ENCODE results near the gene TAF15. TPM values are rescaled to one million over a fixed set of nuclear protein-coding genes. Genes with fewer than 3 reads are reported as not detected.

The TAF15 gene
- polyA plus RNA-seq, 1 donor from 2014 or later = 45.8 TPM

DNA sequence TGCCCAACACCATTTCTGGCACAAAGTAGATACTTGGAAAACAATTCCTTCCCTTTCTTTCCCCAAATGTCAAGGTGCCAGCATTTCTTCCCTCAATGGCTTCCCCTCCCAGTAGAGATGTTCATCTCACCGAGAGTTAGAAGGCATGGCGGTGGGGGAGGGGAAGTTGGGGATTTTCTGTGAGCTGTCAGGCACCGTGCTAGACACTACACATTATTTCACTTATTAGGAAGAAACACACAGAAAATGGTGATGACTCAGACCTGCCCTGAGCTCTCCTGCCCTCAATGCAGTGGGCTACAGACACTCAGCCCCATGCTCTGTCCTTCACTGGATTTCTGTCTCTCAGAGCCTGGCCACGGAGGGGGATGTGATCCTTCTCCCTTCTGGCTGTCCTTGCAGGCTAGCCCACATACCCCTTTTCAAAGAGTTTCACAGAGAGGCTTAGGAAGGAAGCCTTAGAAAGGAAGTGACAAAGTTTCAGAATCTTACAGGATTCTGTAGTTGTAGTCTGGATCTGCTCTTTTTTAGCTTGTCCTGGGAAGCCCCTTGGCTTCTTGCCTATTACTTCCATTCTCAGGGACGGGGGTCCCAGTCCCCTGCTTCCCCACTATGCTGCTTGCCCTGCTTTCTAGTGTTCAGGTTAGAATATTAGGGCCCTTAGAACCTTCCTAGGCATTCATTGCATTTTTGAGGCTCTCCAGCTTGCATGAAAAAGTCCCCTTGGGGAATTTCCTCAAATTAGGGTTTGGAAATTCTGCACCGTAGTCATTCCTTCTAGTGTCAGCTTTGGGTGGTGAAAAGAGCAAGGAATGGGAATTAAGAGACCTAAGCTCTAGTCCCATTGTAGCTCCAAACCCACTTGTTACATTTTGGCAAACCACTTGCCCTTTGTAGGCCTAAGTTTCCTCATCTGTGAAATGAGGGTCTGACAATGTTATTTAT lies 83.1 kb downstream of the TAF15 start:
- no peak overlapping the region for H3K27ac ChIP-seq (ENCODE audit: low read length)
- no peaks in the 10 kb centered on the region for H3K36me3 ChIP-seq (ENCODE audit: insufficient read depth, low read length)
- no peak overlapping the region for H3K4me2 ChIP-seq (ENCODE audit: low read length)
- H3K9ac ChIP-seq (ENCODE audit: low read length) = no peak overlapping the region
- no peaks in the 10 kb centered on the region for H3K9me2 ChIP-seq (ENCODE audit: insufficient read depth, low read length)
- H3K27me3 ChIP-seq (ENCODE audit: insufficient read depth, low read depth, low read length) = no peaks in the 10 kb centered on the region
- no peak overlapping the region for H2AFZ ChIP-seq (ENCODE audit: low read depth, low read length)
- no peaks in the 10 kb centered on the region for H3F3A ChIP-seq (ENCODE audit: insufficient read depth, low read length, poor library complexity, severe bottlenecking)
- no peaks in the 10 kb centered on the region for H3K9me3 ChIP-seq (ENCODE audit: low read length)
- H3K4me3 ChIP-seq (ENCODE audit: low read length) = no peak overlapping the region
- H3K79me2 ChIP-seq (replicated peaks; ENCODE audit: insufficient read depth, low read length) = no peaks in the 10 kb centered on the region
- no peaks in the 10 kb centered on the region for H4K20me1 ChIP-seq (ENCODE audit: insufficient read depth)
- TF ChIP-seq TAF1 (IDR thresholded peaks at IDR 0.05; ENCODE audit: low read depth) = no peak
- no peak for TF ChIP-seq EP300 (conservative IDR thresholded peaks at IDR 0.05; ENCODE audit: poor library complexity, severe bottlenecking)
- TF ChIP-seq, protein P1, sequence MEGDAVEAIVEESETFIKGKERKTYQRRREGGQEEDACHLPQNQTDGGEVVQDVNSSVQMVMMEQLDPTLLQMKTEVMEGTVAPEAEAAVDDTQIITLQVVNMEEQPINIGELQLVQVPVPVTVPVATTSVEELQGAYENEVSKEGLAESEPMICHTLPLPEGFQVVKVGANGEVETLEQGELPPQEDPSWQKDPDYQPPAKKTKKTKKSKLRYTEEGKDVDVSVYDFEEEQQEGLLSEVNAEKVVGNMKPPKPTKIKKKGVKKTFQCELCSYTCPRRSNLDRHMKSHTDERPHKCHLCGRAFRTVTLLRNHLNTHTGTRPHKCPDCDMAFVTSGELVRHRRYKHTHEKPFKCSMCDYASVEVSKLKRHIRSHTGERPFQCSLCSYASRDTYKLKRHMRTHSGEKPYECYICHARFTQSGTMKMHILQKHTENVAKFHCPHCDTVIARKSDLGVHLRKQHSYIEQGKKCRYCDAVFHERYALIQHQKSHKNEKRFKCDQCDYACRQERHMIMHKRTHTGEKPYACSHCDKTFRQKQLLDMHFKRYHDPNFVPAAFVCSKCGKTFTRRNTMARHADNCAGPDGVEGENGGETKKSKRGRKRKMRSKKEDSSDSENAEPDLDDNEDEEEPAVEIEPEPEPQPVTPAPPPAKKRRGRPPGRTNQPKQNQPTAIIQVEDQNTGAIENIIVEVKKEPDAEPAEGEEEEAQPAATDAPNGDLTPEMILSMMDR (IDR thresholded peaks at IDR 0.05; ENCODE audit: poor library complexity, severe bottlenecking) = no peak
- no peak for TF ChIP-seq SMC3 (conservative IDR thresholded peaks at IDR 0.05; ENCODE audit: poor library complexity)
- no peak for TF ChIP-seq RAD21 (conservative IDR thresholded peaks at IDR 0.05)
- no peak for TF ChIP-seq MXI1 (conservative IDR thresholded peaks at IDR 0.05; ENCODE audit: poor library complexity, severe bottlenecking)
- TF ChIP-seq, protein P2, sequence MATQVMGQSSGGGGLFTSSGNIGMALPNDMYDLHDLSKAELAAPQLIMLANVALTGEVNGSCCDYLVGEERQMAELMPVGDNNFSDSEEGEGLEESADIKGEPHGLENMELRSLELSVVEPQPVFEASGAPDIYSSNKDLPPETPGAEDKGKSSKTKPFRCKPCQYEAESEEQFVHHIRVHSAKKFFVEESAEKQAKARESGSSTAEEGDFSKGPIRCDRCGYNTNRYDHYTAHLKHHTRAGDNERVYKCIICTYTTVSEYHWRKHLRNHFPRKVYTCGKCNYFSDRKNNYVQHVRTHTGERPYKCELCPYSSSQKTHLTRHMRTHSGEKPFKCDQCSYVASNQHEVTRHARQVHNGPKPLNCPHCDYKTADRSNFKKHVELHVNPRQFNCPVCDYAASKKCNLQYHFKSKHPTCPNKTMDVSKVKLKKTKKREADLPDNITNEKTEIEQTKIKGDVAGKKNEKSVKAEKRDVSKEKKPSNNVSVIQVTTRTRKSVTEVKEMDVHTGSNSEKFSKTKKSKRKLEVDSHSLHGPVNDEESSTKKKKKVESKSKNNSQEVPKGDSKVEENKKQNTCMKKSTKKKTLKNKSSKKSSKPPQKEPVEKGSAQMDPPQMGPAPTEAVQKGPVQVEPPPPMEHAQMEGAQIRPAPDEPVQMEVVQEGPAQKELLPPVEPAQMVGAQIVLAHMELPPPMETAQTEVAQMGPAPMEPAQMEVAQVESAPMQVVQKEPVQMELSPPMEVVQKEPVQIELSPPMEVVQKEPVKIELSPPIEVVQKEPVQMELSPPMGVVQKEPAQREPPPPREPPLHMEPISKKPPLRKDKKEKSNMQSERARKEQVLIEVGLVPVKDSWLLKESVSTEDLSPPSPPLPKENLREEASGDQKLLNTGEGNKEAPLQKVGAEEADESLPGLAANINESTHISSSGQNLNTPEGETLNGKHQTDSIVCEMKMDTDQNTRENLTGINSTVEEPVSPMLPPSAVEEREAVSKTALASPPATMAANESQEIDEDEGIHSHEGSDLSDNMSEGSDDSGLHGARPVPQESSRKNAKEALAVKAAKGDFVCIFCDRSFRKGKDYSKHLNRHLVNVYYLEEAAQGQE (IDR thresholded peaks at IDR 0.05; ENCODE audit: borderline replicate concordance) = no peak
- no peak for TF ChIP-seq POLR2AphosphoS5 (IDR thresholded peaks at IDR 0.05)
- TF ChIP-seq EZH2 (IDR thresholded peaks at IDR 0.05; ENCODE audit: borderline replicate concordance, insufficient read depth, low read length, poor library complexity, severe bottlenecking) = no peak

DNA sequence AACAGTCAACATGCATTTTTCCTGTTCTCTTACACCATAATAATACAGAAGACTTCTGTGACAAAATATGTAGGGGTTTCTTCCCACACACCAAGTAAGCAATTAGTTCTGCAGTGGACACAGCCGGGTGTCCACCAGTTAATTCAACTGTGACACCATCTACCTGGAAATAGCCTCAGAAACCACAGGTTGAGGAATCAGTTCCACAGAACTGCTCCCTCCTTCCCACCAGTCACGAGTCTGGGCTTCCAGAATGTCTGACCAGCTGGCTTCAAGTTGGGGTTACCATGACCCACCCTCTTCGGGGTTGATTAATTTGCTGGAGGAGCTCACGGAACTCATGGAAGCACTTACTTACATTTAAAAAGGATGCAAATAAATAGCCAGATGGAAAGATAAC lies 84.5 kb downstream of the TAF15 start:
- no peaks in the 10 kb centered on the region for H3K9me2 ChIP-seq (ENCODE audit: insufficient read depth, low read length)
- no peak overlapping the region for H3K4me2 ChIP-seq (ENCODE audit: low read length)
- H3K27me3 ChIP-seq (ENCODE audit: insufficient read depth, low read depth, low read length) = no peaks in the 10 kb centered on the region
- no peak overlapping the region for H3K27ac ChIP-seq (ENCODE audit: low read length)
- H3K9ac ChIP-seq (ENCODE audit: low read length) = no peak overlapping the region
- H2AFZ ChIP-seq (ENCODE audit: low read depth, low read length) = no peak overlapping the region
- no peaks in the 10 kb centered on the region for H3K9me3 ChIP-seq (ENCODE audit: low read length)
- no peaks in the 10 kb centered on the region for H3F3A ChIP-seq (ENCODE audit: insufficient read depth, low read length, poor library complexity, severe bottlenecking)
- no peaks in the 10 kb centered on the region for H4K20me1 ChIP-seq (ENCODE audit: insufficient read depth)
- no peaks in the 10 kb centered on the region for H3K79me2 ChIP-seq (replicated peaks; ENCODE audit: insufficient read depth, low read length)
- TF ChIP-seq TAF1 (IDR thresholded peaks at IDR 0.05; ENCODE audit: low read depth) (no peak), RAD21 (conservative IDR thresholded peaks at IDR 0.05) (no peak), MXI1 (conservative IDR thresholded peaks at IDR 0.05; ENCODE audit: poor library complexity, severe bottlenecking) (no peak), POLR2AphosphoS5 (IDR thresholded peaks at IDR 0.05) (no peak), SMC3 (conservative IDR thresholded peaks at IDR 0.05; ENCODE audit: poor library complexity) (no peak), EZH2 (IDR thresholded peaks at IDR 0.05; ENCODE audit: borderline replicate concordance, insufficient read depth, low read length, poor library complexity, severe bottlenecking) (no peak), EP300 (conservative IDR thresholded peaks at IDR 0.05; ENCODE audit: poor library complexity, severe bottlenecking) (no peak)
- TF ChIP-seq, protein P1 (IDR thresholded peaks at IDR 0.05; ENCODE audit: poor library complexity, severe bottlenecking) = no peak
- TF ChIP-seq, protein P2 (IDR thresholded peaks at IDR 0.05; ENCODE audit: borderline replicate concordance) = no peak
- H3K4me3 ChIP-seq (ENCODE audit: low read length) = no peak overlapping the region
- no peaks in the 10 kb centered on the region for H3K36me3 ChIP-seq (ENCODE audit: insufficient read depth, low read length)
